H1 (cell line): ENCODE measurements around the gene CNDP1. TPM values are rescaled to one million over a fixed set of nuclear protein-coding genes. Genes with fewer than 3 reads are reported as not detected.

Experiments used
- BCL11A ChIP-seq, 2 experiments: IDR thresholded peaks; one replicate each; pipeline ENCODE4 v1.6.1; 2011; ENCODE audit warnings: low read depth in 2 of 2, low read length in 2 of 2, mild to moderate bottlenecking in 2 of 2
- CHD7 ChIP-seq: fragments of 300-600 bp; sonication (generic); IDR thresholded peaks from 2 replicates; pipeline ENCODE4 v1.7.1; 2012; ENCODE audit warnings: low read length, moderate library complexity, mild to moderate bottlenecking, inconsistent platforms; ENCODE audit not compliant: insufficient replicate concordance
- POU5F1 ChIP-seq: IDR thresholded peaks from 2 replicates; pipeline ENCODE4 v1.6.1; 2011; ENCODE audit warnings: low read depth, mild to moderate bottlenecking, low read length, moderate library complexity
- RFX5 ChIP-seq: IDR thresholded peaks from 2 replicates; pipeline ENCODE4 v1.6.1; 2011; ENCODE audit warnings: low read depth, low read length, improper control_type of control experiment, borderline replicate concordance
- SRF ChIP-seq: IDR thresholded peaks from 2 replicates; pipeline ENCODE4 v1.6.1; 2011; ENCODE audit warnings: mild to moderate bottlenecking, low read depth, low read length, moderate library complexity
- polyA plus RNA-seq, 7 experiments: library from polyadenylated mRNA; depleted of rRNA in 3 of 7; stranded (reverse) in 5 of 7; unstranded in 2 of 7; fragments of >200 nt in 5 of 7; fragments of 200-250 nt in 2 of 7; gene quantifications; 1 replicate in 5 of 7; 2 replicates in 1 of 7; 4 replicates in 1 of 7; pipeline versions ENCODE4 v1.2.1 to v1.2.3, GENCODE V29; 2011 to 2013; ENCODE audit warnings: missing spikeins in 2 of 7, mixed read lengths in 2 of 7
- total RNA-seq: library from RNA; stranded (reverse); fragmentation: NEBNext Ultra II Directional; extraction: Animal tissue kit (Norgen Biotek cat#: 25700); gene quantifications from 2 replicates; pipeline ENCODE4 v1.2.1, GENCODE V29; 2021

CNDP1 gene
- total and polyA plus RNA-seq, 2 of the 8 experiments (the other 6 are each of a cell fraction or from before 2014, with no cell fraction given): 0.09 TPM; not detected in 1

DNA sequence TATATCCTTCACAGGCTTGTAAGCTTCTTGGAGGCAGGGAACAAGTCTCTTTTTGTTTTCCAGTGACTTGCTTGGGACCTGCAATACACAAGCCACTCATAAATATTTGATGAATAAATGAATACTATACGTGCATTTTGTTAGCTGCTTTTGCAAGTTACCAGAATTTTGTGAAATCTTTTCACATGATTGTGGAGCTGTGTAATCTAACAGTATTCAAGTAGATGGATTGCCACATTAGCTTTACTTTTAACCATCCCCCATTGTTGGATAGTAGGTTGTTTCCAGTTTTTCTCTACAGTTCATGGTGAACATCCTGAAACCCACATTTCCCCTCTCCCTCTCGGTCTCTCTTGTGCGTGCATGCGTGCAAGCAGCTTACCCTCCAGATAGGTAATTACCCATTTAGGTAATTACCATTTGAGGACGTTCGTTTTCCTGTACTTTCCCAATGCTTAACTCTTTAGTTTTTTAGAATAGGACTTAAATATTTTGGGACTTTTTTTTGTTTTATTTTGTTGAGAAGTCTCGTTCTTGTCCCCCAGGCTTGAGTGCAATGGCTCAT is 75.8 kb downstream of the CNDP1 start (continued):
- no peak for TF ChIP-seq SRF
- TF ChIP-seq CHD7: no peak
- TF ChIP-seq POU5F1: no peak
- no peak for TF ChIP-seq RFX5
- TF ChIP-seq BCL11A (IDR thresholded peaks at IDR 0.05; ENCODE audit: low read depth in 2 of 2, low read length in 2 of 2): no peak
